Spinal cord (tissue), 10 donors: ENCODE results near the gene SYNM. TPM values are rescaled to one million over a fixed set of nuclear protein-coding genes. Genes with fewer than 3 reads are reported as not detected.
A peak's percentile ranks its signal among the peaks of the same experiment; 100 is the strongest.

Source experiments
- DNase-seq, 6 donors: peaks; one replicate each; pipeline versions ENCODE4 v3.0.0 to v3.0.0-alpha.2; 2013 to 2015; ENCODE audit warnings: low spot score in 6 of 6, low read depth in 4 of 6
- H3K27ac ChIP-seq: one replicate; pipeline ENCODE4 v1.5.1; 2013; ENCODE audit warnings: low read depth, low read length, control low read depth
- H3K27me3 ChIP-seq: one replicate; pipeline ENCODE4 v1.6.1; 2013; ENCODE audit warnings: low read length; ENCODE audit not compliant: control insufficient read depth, insufficient read depth
- H3K36me3 ChIP-seq: one replicate; pipeline ENCODE4 v1.6.1; 2013; ENCODE audit warnings: low read length; ENCODE audit not compliant: control insufficient read depth, insufficient read depth
- H3K4me1 ChIP-seq: one replicate; pipeline ENCODE4 v1.6.1; 2013; ENCODE audit warnings: low read length; ENCODE audit not compliant: control insufficient read depth, insufficient read depth
- H3K4me3 ChIP-seq: one replicate; pipeline ENCODE4 v1.5.1; 2013; ENCODE audit warnings: low read depth, low read length, control low read depth
- H3K9me3 ChIP-seq: one replicate; pipeline ENCODE4 v1.6.1; 2013; ENCODE audit warnings: low read length; ENCODE audit not compliant: control insufficient read depth, insufficient read depth
- WGBS: methylation state at CpG from one replicate; pipeline ENCODE4 v1.1.5; 2013; ENCODE audit warnings: missing lambda C conversion rate; ENCODE audit not compliant: insufficient coverage; 5-methylcytosine and 5-hydroxymethylcytosine counted together
- polyA plus RNA-seq, 2 donors: library from polyadenylated mRNA; unstranded; fragments of 120-200 nt; gene quantifications; one replicate each; pipeline ENCODE4 v1.2.1, GENCODE V29; 2013; ENCODE audit not compliant: insufficient read length in 2 of 2
- total RNA-seq, 2 donors: library from RNA; depleted of rRNA in 1 of 2; stranded (reverse); fragments of 120-200 nt in 1 of 2; fragments of >200 nt in 1 of 2; gene quantifications; one replicate each; pipeline versions ENCODE4 v1.2.3 to v1.2.4, GENCODE V29; 2013 to 2014
- donor health status: healthy.

SYNM gene
- total and polyA plus RNA-seq, 4 donors, result 14.1 to 32.5 (median 28.5) TPM

GRCh38 chr15:99120050-99120777, 15.3 kb downstream of the SYNM start:
- DNase-seq, result no peak
- 73% methylated on average over 12 of the region's 12 CpGs for WGBS
- no peaks in the 10 kb centered on the region for H3K27me3 ChIP-seq
- no peak overlapping the region for H3K27ac ChIP-seq
- peaks cover 24% of the 10 kb centered on the region for H3K4me1 ChIP-seq
- no peak overlapping the region for H3K4me3 ChIP-seq
- peaks cover 28% of the 10 kb centered on the region for H3K36me3 ChIP-seq
- no peaks in the 10 kb centered on the region for H3K9me3 ChIP-seq

- H3K36me3 ChIP-seq, result peaks cover 28% of the 10 kb centered on the region
- DNase-seq, result no peak
- no peaks in the 10 kb centered on the region for H3K9me3 ChIP-seq
- H3K27me3 ChIP-seq, result no peaks in the 10 kb centered on the region
- H3K27ac ChIP-seq, result no peak overlapping the region
- 80% methylated on average over 9 of the region's 10 CpGs for WGBS
- no peak overlapping the region for H3K4me3 ChIP-seq
- H3K4me1 ChIP-seq, result peaks cover 33% of the 10 kb centered on the region
These were observed 16.3 kb downstream of the SYNM start for GRCh38 chr15:99121207-99121606.

GRCh38 chr15:99121691-99122410, 17.0 kb downstream of the SYNM start:
- H3K4me3 ChIP-seq, result no peak overlapping the region
- WGBS, result 95% methylated on average over 4 of the region's 8 CpGs
- H3K36me3 ChIP-seq, result peaks cover 30% of the 10 kb centered on the region
- DNase-seq, result no peak
- H3K27ac ChIP-seq, result no peak overlapping the region
- H3K4me1 ChIP-seq, result peaks cover 37% of the 10 kb centered on the region
- H3K27me3 ChIP-seq, result no peaks in the 10 kb centered on the region
- H3K9me3 ChIP-seq, result no peaks in the 10 kb centered on the region

GRCh38 chr15:99122831-99123712, 18.2 kb downstream of the SYNM start:
- Histone ChIP-seq H3K9me3 (no peaks in the 10 kb centered on the region), H3K4me1 (peaks cover 37% of the 10 kb centered on the region), H3K27ac (peak overlapping the region; percentile 69), H3K36me3 (peaks cover 26% of the 10 kb centered on the region), H3K4me3 (no peak overlapping the region), H3K27me3 (no peaks in the 10 kb centered on the region)
- no peak for DNase-seq
- WGBS, result 59% methylated on average over 20 of the region's 22 CpGs

- no peak overlapping the region for H3K4me3 ChIP-seq
- peaks cover 27% of the 10 kb centered on the region for H3K36me3 ChIP-seq
- H3K27ac ChIP-seq, result peak overlapping the region; percentile 69
- no peaks in the 10 kb centered on the region for H3K9me3 ChIP-seq
- no peaks in the 10 kb centered on the region for H3K27me3 ChIP-seq
- WGBS, result 23% methylated on average over 17 of the region's 20 CpGs
- peak in 4 of 6 donors; percentile 43 to 91 (median 70) for DNase-seq
- peaks cover 37% of the 10 kb centered on the region for H3K4me1 ChIP-seq
These were observed 19.0 kb downstream of the SYNM start for GRCh38 chr15:99123713-99124451.

- no peaks in the 10 kb centered on the region for H3K27me3 ChIP-seq
- H3K4me3 ChIP-seq, result no peak overlapping the region
- H3K9me3 ChIP-seq, result no peaks in the 10 kb centered on the region
- 97% methylated on average over 8 of the region's 8 CpGs for WGBS
- no peak for DNase-seq
- H3K36me3 ChIP-seq, result peaks cover 25% of the 10 kb centered on the region
- peaks cover 37% of the 10 kb centered on the region for H3K4me1 ChIP-seq
- peak overlapping the region; percentile 69 for H3K27ac ChIP-seq
These were observed 19.8 kb downstream of the SYNM start for GRCh38 chr15:99124641-99125040.

GRCh38 chr15:99125061-99125891, 20.4 kb downstream of the SYNM start:
- no peak overlapping the region for H3K4me3 ChIP-seq
- 60% methylated on average over 26 of the region's 29 CpGs for WGBS
- peaks cover 37% of the 10 kb centered on the region for H3K4me1 ChIP-seq
- H3K27ac ChIP-seq, result peak overlapping the region; percentile 69
- H3K36me3 ChIP-seq, result peaks cover 29% of the 10 kb centered on the region
- H3K9me3 ChIP-seq, result no peaks in the 10 kb centered on the region
- no peaks in the 10 kb centered on the region for H3K27me3 ChIP-seq
- DNase-seq, result peak in 2 of 6 donors; percentile 47 to 78

GRCh38 chr15:99126131-99126588, 21.3 kb downstream of the SYNM start:
- Histone ChIP-seq H3K9me3 (no peaks in the 10 kb centered on the region), H3K4me3 (no peak overlapping the region), H3K27me3 (no peaks in the 10 kb centered on the region), H3K4me1 (peaks cover 43% of the 10 kb centered on the region), H3K36me3 (peaks cover 31% of the 10 kb centered on the region), H3K27ac (peak overlapping the region; percentile 69)
- WGBS, result 64% methylated on average over 7 of the region's 7 CpGs
- peak in 2 of 6 donors; percentile 31 to 58 for DNase-seq
